Measurements from ENCODE around the gene SUPT20H. TPM values are rescaled to one million over a fixed set of nuclear protein-coding genes. Genes with fewer than 3 reads are reported as not detected.

Gene SUPT20H
- total and polyA plus RNA-seq, 2 experiments from 2014 or later = 49.8 to 64.2 TPM

- H3K36me3 ChIP-seq = peaks cover 64% of the 10 kb centered on the region
- no peak overlapping the region for H3K27ac ChIP-seq
- H3K4me1 ChIP-seq (ENCODE audit: low read depth) = no peaks in the 10 kb centered on the region
- no peaks in the 10 kb centered on the region for H3K9me3 ChIP-seq (ENCODE audit: low read depth)
- no peaks in the 10 kb centered on the region for H3K27me3 ChIP-seq
- DNase-seq (ENCODE audit: low read depth in 1 of 2, low spot score in 1 of 2) = no peak
- H3K4me3 ChIP-seq = no peak overlapping the region
- TF ChIP-seq CTCF (IDR thresholded peaks at IDR 0.05; ENCODE audit: low read depth, low read length) = no peak
Measured at GRCh38 chr13:37040789-37041188, 18.7 kb downstream of the SUPT20H start.

GRCh38 chr13:37039896-37040295 is 19.6 kb downstream of the SUPT20H start:
- H3K36me3 ChIP-seq = peaks cover 64% of the 10 kb centered on the region
- TF ChIP-seq CTCF (IDR thresholded peaks at IDR 0.05; ENCODE audit: low read depth, low read length) = no peak

GRCh38 chr13:37037241-37037640 is 22.2 kb downstream of the SUPT20H start:
- no peak for DNase-seq (ENCODE audit: low read depth in 1 of 2, low spot score in 1 of 2)
- no peak overlapping the region for H3K27ac ChIP-seq
- no peak for TF ChIP-seq CTCF (IDR thresholded peaks at IDR 0.05; ENCODE audit: low read depth, low read length)
- no peaks in the 10 kb centered on the region for H3K9me3 ChIP-seq (ENCODE audit: low read depth)
- H3K4me3 ChIP-seq = no peak overlapping the region
- peaks cover 70% of the 10 kb centered on the region for H3K36me3 ChIP-seq
- H3K4me1 ChIP-seq (ENCODE audit: low read depth) = no peaks in the 10 kb centered on the region
- no peaks in the 10 kb centered on the region for H3K27me3 ChIP-seq

More at GRCh38 chr13:37039896-37040295, 19.6 kb downstream of the SUPT20H start:
- Histone ChIP-seq H3K9me3 (ENCODE audit: low read depth) (no peaks in the 10 kb centered on the region), H3K27ac (no peak overlapping the region), H3K4me1 (ENCODE audit: low read depth) (no peaks in the 10 kb centered on the region), H3K27me3 (no peaks in the 10 kb centered on the region), H3K4me3 (no peak overlapping the region)
- DNase-seq (ENCODE audit: low read depth in 1 of 2, low spot score in 1 of 2) = no peak

- DNase-seq (ENCODE audit: low read depth in 1 of 2, low spot score in 1 of 2) = no peak
- peaks cover 95% of the 10 kb centered on the region for H3K36me3 ChIP-seq
- no peak overlapping the region for H3K4me3 ChIP-seq
- no peak for TF ChIP-seq CTCF (IDR thresholded peaks at IDR 0.05; ENCODE audit: low read depth, low read length)
- H3K9me3 ChIP-seq (ENCODE audit: low read depth) = no peaks in the 10 kb centered on the region
- no peaks in the 10 kb centered on the region for H3K4me1 ChIP-seq (ENCODE audit: low read depth)
- H3K27ac ChIP-seq = no peak overlapping the region
- H3K27me3 ChIP-seq = no peaks in the 10 kb centered on the region
Measured at GRCh38 chr13:37029617-37030016, 29.9 kb downstream of the SUPT20H start.

GRCh38 chr13:37027639-37028038 is 31.8 kb downstream of the SUPT20H start:
- Histone ChIP-seq H3K4me3 (no peak overlapping the region), H3K9me3 (ENCODE audit: low read depth) (no peaks in the 10 kb centered on the region), H3K27ac (no peak overlapping the region), H3K4me1 (ENCODE audit: low read depth) (no peaks in the 10 kb centered on the region), H3K27me3 (no peaks in the 10 kb centered on the region), H3K36me3 (peaks cover 96% of the 10 kb centered on the region)
- no peak for TF ChIP-seq CTCF (IDR thresholded peaks at IDR 0.05; ENCODE audit: low read depth, low read length)
- DNase-seq (ENCODE audit: low read depth in 1 of 2, low spot score in 1 of 2) = no peak

- Histone ChIP-seq H3K36me3 (peaks cover 95% of the 10 kb centered on the region), H3K9me3 (ENCODE audit: low read depth) (no peaks in the 10 kb centered on the region), H3K4me3 (no peak overlapping the region), H3K27me3 (no peaks in the 10 kb centered on the region), H3K27ac (no peak overlapping the region), H3K4me1 (ENCODE audit: low read depth) (no peaks in the 10 kb centered on the region)
- no peak for TF ChIP-seq CTCF (IDR thresholded peaks at IDR 0.05; ENCODE audit: low read depth, low read length)
- DNase-seq (ENCODE audit: low read depth in 1 of 2, low spot score in 1 of 2) = no peak
Measured at GRCh38 chr13:37026771-37027170, 32.7 kb downstream of the SUPT20H start.
